HG03558 (cell line): ENCODE measurements around the gene PRMT2.
"Not testable (repeated sequence)": the region's sequence is repeated elsewhere in the genome, so short reads cannot be mapped to it uniquely, and the experiment has no call there.

Source experiments
- ATAC-seq: cut with Tn5 transposase; IDR thresholded peaks from one replicate; pipeline ENCODE4 v1.9.1; 2021; ENCODE audit warnings: moderate number of reproducible peaks; ENCODE audit not compliant: unreplicated experiment; ENCODE audit errors: extremely low read depth

PRMT2 gene

GRCh38 chr21:46616656-46617055 is 18.8 kb upstream of the PRMT2 start:
- no peak for ATAC-seq

DNA sequence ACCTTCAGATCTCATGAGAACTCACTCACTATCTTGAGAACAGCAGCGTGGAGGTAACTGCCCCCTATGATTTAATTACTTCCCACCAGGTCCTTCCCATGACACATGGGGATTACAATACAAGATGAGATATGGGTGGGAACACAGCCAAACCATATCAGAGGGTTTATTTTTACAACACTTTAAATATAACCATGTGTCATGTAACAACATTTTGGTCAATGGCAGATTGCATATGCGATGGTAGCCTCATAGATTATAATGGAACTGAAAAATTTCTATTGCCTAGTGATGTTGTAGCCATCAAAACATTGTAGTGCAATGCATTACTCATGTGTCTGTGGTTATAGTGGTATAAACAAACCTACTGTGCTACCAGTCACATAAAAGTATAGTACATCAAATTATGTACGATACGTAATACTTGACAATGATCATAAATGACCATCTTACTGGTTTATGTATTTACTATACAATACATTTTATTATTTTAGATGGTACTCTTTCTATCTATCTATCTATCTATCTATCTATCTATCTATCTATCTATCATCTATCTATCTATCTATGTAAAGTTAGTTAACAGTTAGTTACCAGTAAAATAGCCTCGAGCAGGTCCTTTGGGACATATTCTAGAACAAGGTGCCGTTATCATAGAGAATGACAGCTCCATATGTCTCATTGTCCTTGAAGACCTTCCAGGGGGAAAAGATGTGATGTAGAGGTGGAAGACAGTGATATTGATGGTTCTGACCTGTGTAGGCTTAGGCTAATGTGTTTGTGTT is 18.0 kb upstream of the PRMT2 start:
- no peak for ATAC-seq

DNA sequence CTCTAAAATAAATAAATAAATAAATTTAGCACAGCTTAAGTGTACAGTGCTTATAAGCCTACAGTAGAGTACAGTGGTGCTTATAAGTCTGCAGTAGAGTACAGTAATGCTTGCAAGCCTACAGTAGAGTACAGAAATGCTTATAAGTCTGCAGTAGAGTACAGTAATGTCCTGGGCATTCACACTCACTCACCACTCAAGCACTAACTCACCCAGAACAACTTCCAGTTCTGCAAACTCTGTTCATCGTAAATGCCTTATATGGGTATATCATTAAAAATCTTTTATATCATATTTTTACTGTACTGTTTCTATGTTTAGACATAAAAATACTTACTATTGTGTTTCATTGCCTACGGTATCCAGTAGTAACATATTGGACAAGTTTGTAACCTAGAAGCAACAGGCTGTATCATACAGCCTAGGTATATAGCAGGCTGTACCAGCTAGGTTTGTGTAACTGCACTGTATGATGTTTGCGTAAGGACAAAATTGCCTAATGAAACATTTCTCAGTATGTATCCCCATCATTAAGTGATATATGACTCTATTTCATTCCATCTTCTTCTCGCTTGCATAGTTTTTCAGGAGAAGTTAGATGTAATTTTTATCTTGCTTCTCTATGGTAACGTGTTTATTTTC is 16.6 kb upstream of the PRMT2 start:
- ATAC-seq, result no peak

DNA sequence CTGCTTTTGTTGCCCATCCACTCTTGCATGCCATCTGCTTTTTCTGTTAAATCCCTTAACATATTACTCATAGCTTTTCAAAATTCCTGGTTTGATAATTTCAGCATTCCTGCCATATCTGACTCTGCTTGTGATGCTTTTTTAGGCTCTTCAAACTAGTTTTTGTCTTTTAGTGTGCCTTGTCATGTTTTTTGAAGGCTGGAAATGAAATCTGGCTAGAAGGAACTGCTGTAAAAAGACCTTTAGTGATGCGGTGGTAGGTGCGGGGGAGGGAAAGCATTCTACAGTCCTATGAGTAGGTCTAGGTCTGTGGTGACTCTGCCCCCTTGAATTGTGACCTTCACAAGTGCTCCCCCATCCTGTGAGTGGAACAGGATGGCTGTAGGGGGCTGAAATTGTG is 15.6 kb upstream of the PRMT2 start:
- ATAC-seq, result no peak

DNA sequence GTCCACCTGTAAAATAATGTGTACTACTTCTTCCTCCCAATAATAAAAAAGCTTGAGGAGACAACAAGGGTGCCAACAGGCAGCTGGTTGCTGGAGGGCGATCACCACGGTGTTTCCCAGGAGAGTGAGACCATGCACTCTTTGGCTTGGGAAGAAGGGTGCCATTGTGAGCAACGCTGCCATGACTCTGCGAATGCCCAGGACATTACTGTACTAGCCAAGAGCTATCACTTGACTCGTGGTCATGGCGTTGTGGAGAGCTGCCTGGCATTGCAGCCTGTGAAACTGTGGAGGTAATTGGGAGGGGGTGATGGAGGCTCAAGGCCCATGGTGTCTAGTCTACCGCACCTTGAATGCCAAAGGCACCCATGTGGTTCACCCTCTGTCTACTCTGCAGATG is 14.6 kb upstream of the PRMT2 start:
- no peak for ATAC-seq

- ATAC-seq, result no peak
These were observed 13.9 kb upstream of the PRMT2 start for GRCh38 chr21:46621457-46622182.

GRCh38 chr21:46622226-46622625 is 13.2 kb upstream of the PRMT2 start:
- ATAC-seq, result no peak

DNA sequence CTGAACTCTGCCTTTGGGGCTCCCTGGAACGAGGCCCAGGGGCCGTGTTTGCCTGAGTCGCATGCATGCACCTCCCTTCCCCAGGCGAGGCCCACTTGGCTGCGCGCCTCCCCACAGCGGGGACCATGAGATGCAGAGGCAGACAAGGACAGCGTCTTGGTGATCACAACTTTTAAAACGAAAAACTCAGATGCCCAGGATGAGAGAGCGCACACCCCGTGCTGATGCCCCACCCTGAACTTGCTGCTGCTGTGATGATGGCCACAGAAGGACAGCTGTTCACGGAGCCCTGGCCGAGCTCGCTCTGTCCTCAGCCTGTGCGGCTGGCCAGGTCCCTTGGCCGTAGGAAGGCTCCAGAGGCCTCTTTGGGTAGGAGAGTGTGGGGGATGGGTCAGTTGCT is 11.4 kb upstream of the PRMT2 start:
- no peak for ATAC-seq

- no peak for ATAC-seq
These were observed 9.7 kb upstream of the PRMT2 start for GRCh38 chr21:46625759-46626158.

DNA sequence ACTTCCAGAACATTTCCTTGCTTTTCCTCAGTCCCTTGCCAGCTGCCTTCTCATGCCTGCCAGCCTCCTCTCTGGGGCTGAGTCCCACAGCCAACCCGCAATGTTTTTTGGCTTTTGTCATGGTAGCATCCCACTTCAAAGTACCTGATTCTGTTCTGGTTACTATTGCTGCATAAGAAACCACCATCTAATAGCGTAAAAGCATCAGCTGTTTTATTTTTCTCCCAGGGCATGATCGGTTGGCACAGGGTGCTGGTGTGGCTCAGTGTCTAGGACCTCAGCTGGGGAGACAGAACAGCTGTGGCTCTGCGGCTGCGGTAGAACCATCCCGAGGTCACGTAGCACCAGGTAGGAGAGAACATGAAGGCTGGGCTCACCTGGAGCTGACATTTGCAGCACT is 8.9 kb upstream of the PRMT2 start:
- ATAC-seq, result no peak

GRCh38 chr21:46626975-46627501 is 8.4 kb upstream of the PRMT2 start:
- no peak for ATAC-seq

GRCh38 chr21:46627726-46628125 is 7.7 kb upstream of the PRMT2 start:
- ATAC-seq, result no peak

DNA sequence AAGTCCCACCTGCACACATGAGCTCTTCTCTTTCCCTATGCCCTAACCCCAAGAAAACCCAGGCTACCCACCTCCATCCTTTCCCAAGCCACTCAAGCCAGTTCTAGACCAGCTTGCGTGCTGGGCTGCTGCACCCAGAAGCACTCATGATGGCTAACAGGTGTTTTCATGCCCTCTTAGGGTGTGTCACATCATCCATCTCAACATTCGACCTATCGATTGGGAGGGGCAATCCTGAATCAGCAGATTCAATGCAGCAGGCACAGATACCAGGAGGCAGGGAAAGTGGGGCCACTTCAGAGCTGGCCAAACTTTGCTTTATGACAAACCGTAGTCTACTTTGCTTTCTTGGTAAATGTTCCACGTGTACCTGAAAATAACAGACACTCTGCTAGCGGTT is 6.6 kb upstream of the PRMT2 start:
- ATAC-seq, result no peak

DNA sequence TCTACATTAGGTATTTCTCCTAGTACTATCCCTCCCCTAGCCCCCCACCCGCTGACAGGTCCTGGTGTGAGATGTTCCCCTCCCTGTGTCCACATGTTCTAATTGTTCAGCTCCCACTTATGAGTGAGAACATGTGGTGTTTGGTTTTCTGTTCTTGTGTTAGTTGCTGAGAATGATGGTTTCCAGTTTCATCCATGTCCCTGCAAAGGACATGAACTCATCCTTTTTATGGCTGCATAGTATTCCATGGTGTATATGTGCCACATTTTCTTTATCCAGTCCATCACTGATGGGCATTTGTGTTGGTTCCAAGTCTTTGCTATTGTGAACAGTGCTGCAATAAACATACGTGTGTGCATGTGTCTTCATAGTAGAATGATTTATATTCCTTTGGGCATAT is 4.6 kb upstream of the PRMT2 start:
- ATAC-seq, result not testable (repeated sequence)

DNA sequence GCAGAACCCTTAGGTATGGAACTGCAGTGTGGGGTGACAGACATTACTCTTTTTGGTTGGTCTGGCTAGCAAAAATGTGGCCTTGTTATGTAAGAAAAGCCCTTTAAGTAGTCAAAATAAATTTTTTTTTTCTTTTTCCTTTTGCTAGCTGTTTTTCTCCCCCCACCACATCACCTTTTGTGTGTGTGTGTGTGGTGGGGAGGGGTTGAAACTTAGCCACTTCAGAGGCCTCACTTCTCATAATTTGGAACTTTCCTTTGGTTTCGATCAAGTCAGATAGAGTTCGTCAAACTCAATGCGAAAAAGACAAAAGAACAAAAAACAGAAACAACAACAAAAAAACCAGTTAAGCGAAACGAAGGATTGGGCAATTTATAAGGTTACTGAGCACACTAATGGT is 1.9 kb upstream of the PRMT2 start:
- ATAC-seq, result no peak

DNA sequence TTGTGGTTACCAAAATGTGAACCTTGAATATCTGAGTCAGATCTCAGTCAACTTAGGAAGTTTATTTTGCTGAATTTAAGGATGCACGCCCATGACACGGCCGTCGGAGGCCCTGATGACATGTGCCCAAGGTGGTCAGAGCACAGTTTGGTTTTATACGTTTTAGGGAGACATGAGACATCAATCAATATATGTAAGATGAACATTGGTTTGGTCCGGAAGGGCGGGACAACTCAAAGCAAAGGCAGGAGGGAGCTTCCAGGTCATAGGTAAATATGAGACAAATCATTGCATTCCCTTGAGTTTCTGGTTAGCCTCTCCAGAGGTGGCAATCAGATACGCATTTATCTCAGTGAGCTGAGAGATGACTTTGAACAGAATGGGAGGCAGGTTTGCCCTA is 1.0 kb upstream of the PRMT2 start:
- ATAC-seq, result no peak

DNA sequence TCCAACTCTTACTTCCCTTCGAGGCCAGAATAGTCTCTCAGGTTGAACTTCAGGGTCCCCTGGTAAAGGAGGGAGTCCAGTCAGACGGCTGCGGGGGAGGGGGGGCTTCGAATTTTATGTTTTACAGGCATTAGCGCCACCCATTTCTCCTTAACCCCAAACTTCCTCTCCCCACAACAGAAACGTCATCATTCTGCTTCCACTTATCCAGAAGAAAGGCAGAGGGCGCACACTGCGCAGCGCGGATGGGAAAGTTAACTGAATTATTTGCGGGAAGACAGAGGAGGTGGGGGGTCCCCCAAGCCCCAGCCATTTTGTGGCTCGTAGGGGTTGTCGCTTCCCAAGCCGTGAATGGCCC is 529 bp upstream of the PRMT2 start:
- ATAC-seq, result no peak

DNA sequence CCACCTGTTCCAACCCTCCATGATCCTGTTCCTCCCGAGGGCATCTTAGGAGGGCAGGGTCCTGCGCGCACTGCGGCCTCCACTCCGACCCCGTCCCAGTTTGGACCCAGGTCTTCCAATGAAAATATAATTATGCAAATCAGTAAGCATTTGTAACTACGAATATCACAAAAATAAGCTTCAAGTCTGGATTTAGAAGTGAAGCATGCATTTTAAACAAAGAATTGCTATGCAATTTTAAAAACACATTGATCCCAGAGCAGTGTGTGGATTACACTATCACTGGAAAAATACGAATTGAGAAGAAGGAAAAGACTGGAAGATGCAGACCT is 673 bp downstream of the PRMT2 start:
- ATAC-seq, result no peak

DNA sequence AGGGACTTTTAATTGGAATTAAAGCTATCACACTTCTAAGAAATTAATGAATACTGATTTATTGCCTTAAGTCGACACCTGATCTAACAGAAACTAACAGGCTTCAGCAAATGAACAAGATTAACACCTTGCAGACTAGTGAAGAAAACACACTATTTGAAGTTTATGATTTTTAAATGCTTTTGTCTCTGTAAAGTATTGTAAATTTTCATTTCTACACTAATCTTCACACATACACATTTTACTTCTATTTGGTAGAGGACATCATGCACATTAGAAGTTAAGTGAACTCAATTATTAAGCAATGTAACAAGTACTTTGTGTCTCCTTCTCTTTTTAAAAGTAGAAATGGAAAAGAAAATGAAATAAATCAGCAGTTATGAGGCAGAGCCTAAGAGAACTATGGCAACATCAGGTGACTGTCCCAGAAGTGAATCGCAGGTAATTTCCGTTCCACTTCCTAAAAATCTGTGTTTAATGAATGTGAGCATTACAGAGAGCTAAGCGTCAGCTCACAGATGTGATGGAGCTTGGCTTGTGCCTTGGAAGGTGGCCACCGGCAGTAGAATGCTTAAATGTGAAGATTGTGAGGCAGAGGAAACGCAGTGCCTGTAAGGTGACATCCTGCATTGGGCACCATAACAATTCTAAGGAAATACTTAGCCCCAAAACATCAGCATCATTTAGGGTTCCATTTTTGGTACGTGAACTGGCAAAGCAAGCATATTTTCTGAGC is 1.2 kb downstream of the PRMT2 start:
- no peak for ATAC-seq

DNA sequence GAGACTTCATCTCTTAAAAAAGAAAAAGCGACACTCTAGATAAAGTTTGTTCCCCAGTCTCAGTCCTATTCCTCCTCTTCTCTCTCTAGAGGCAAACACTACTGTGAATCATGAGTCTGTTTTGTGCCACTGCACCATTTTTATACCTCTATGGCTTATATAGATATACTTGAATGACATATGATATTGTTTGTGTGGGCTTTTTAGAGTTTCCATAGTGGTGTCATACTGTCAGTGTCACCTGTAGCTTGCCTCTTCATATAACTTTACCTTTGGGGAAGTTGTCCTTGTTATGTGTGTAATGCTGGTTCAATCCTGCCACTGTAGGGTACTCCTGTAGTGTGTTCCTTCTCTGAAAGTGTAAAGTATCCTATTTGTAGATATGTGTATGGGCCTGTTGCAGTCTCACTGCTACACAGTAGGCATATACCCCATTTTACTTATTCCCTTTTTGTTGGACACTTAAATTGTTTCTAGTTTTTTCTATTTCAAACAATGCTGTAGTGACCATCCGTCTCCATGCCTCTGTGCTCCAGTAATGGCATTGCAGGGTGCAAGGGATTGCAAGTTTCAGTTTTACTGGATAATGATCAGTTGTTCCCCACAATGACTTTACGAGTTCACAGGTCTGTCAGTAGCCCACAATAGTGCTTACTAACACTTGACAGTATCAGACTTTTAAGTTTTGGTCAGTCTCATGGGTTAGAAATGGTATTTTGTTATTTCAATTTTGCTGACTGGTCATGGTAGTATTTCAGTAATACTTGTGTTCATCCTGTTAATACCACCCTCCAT is 2.7 kb downstream of the PRMT2 start:
- no peak for ATAC-seq
